Astrocyte of the cerebellum (primary cell): ENCODE results near the gene MSI2.
"Not testable (repeated sequence)": the region's sequence is repeated elsewhere in the genome, so short reads cannot be mapped to it uniquely, and the experiment has no call there.

ENCODE experiments used
- DNase-seq: peaks from one replicate; pipeline ENCODE4 v3.0.0-alpha.2; 2011; ENCODE audit warnings: low read depth
- H3K4me3 ChIP-seq: 2 replicates; pipeline ENCODE4 v1.5.1; 2011; ENCODE audit warnings: mild to moderate bottlenecking, low read depth, low read length, moderate library complexity
- CTCF ChIP-seq: IDR thresholded peaks from 2 replicates; pipeline ENCODE4 v1.5.1; 2012; ENCODE audit warnings: low read length, low read depth, moderate library complexity, mild to moderate bottlenecking; ENCODE audit errors: missing control alignments
- in situ Hi-C: cut with HindIII; loops from 2 replicates; pipeline ENCODE4 v1.10.0; 2017; ENCODE audit warnings: low sequenced_read_pairs

MSI2 gene

GRCh38 chr17:57213180-57213825 is 43.0 kb upstream of the MSI2 start:
- no peak overlapping the region for H3K4me3 ChIP-seq
- no peak for DNase-seq
- in situ Hi-C loops: no loop called here
- TF ChIP-seq CTCF: no peak

- no peak for DNase-seq
- in situ Hi-C loops: no loop called here
These were observed 41.0 kb upstream of the MSI2 start for GRCh38 chr17:57215317-57215716.

GRCh38 chr17:57221366-57222350 is 34.7 kb upstream of the MSI2 start:
- in situ Hi-C loops: no loop called here
- DNase-seq: no peak
- H3K4me3 ChIP-seq: no peak overlapping the region
- no peak for TF ChIP-seq CTCF

More at GRCh38 chr17:57215317-57215716, 41.0 kb upstream of the MSI2 start:
- no peak overlapping the region for H3K4me3 ChIP-seq
- TF ChIP-seq CTCF: no peak

GRCh38 chr17:57222422-57222821 is 33.9 kb upstream of the MSI2 start:
- H3K4me3 ChIP-seq, DNase-seq, in situ Hi-C loops: not testable (repeated sequence)

- in situ Hi-C loops: no loop called here
- no peak overlapping the region for H3K4me3 ChIP-seq
- no peak for DNase-seq
- no peak for TF ChIP-seq CTCF
These were observed 31.2 kb upstream of the MSI2 start for GRCh38 chr17:57225127-57225526.

- no peak for DNase-seq
- no peak overlapping the region for H3K4me3 ChIP-seq
- in situ Hi-C loops: no loop called here
- TF ChIP-seq CTCF: no peak
These were observed 29.5 kb upstream of the MSI2 start for GRCh38 chr17:57226793-57227192.

GRCh38 chr17:57228911-57229310 is 27.4 kb upstream of the MSI2 start:
- DNase-seq: no peak
- H3K4me3 ChIP-seq: no peak overlapping the region
- no peak for TF ChIP-seq CTCF
- in situ Hi-C loops: no loop called here
